GM19452 (cell line): Measurements from ENCODE around the gene TSNAX.

Experiments
- ATAC-seq: cut with Tn5 transposase; IDR thresholded peaks from one replicate; pipeline ENCODE4 v1.9.1; 2021; ENCODE audit not compliant: unreplicated experiment

The TSNAX gene

DNA sequence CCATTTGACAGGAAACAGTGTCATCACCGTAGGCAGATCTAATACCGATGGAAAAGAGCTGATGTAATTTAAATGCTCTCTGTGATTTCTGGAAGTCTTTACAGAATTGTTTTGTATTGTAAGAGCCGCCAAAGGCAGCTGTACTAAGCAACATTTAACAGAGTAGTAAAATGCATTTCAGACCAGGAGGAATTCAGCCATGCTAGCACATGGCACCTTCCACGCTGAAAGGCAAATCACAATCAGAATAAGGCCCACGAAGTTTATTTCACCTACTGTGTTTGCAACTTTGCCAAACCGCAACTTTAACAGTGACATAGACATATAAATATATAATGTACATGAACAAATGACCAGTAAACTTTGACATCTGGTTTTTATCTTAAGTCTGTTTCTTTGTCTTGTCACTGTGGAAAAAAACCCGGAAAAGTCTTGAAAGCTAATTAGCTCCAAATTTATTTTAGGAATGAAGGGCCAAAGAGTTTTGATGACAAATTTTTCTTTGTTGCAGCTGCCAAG lies 72.0 kb downstream of the TSNAX start:
- no peak for ATAC-seq

- no peak for ATAC-seq
These were observed 73.6 kb downstream of the TSNAX start for GRCh38 chr1:231601824-231602672.

GRCh38 chr1:231602673-231602984 lies 74.2 kb downstream of the TSNAX start:
- no peak for ATAC-seq

- no peak for ATAC-seq
These were observed 75.3 kb downstream of the TSNAX start for GRCh38 chr1:231603598-231604275.

GRCh38 chr1:231604276-231604621 lies 75.8 kb downstream of the TSNAX start:
- no peak for ATAC-seq

DNA sequence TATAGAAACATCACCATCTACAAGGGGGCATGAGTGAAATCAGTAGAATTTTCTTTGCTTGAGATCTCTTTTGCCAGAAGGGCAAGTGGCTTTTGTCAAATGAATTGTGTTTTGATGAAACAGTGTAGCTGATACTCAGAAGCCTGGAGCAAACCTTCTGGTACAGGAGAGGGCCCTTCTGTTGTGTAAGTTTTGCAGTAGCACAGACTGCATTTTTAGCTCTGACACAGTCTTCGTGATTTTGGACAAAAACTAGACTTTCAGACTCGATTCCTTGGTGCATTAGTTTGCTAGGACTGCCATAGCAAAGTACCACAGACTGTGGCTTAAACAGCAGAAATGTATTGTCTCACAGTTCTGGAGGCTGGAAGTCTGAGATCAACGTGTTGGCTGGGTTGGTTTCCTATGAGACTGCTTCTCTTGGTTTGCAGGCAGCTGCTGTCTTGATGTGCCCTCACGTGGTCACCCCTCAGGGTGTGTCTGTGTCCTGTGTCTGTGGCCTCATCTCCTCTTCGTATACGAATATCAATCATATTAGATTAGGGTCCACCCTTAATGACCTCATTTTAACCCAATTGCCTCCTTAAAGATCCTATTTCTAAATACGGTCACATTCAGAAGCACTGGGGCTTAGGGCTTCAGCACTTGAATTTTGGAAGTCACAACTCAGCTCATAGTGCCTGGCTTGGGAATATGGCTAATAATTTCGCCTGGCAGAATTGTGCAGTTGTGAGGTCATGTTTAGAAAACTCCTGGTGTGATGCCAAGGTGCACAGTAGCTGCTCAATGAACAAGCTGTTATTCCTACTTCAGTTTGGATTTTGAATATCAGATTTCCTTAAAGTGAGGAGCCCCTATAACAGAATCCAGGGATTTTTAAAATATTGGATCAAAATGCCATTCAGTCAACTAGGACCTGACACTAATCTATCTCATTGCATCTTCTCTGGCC lies 77.0 kb downstream of the TSNAX start:
- ATAC-seq = no peak

DNA sequence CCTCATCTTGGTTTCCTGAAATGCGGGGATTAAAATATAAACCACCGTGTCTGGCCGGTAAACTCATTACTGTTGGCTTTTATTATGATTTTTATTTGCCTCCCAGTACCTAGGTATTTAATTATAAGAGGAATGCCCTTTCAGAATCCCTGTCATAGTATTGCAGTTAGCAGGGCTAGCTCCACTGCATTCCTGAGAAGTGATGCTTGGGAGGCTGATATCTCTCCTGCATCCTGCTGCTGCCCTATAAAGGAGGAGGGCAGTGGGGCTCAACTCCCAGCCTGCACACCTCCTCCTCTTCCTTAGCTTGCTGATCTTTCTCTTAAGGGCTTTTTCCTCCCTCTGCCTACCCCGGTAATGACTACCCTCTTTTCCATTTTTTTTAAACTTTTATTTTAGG lies 78.2 kb downstream of the TSNAX start:
- ATAC-seq = no peak

- ATAC-seq = no peak
These were observed 81.9 kb downstream of the TSNAX start for GRCh38 chr1:231610388-231610787.

DNA sequence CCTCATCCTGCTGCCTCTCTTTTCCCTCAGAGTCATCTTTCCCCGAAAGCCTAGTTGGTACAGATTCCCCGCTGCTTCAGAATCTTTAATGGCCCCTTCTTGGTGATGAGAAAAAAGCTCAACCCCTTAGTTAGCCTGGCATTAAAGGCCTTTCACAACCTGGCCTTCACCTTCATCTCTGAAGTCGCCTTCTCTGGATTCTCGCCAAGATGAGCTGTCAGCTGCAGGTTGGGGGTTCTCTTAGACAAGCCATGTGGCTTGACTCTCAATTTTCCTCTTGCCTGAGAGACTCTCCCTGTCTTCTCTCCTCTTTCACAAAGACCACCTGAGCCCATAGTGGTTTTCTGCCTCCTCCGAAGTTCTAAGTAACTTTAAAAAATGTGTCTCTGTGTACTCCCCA lies 82.6 kb downstream of the TSNAX start:
- ATAC-seq = no peak

DNA sequence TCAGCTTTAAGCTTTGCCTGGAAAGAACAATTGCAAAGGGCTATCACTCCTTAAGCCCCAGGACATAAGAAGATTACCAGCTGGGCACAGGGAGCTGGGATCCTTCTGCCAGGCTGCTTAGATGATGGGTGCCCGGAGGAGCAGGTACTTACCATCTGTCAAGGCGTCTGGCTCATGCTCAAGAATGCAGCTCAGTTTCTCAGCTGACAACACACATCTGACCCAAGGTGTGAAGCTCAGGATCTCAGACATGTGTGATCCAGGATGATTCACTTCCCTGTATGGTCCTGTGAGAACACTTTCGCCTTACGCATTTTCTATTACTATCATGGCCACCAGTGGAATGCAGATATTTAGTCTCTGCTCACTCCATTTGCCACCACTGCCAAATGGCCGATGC lies 83.4 kb downstream of the TSNAX start:
- no peak for ATAC-seq

GRCh38 chr1:231612393-231613089 lies 84.1 kb downstream of the TSNAX start:
- ATAC-seq = peak; percentile 97

- no peak for ATAC-seq
These were observed 85.2 kb downstream of the TSNAX start for GRCh38 chr1:231613419-231614349.
